Hematopoietic multipotent progenitor cell treated with erythropoietin and hydrocortisone succinate and interleukin-3 and kit ligand, for 15 days (in vitro differentiated cells): Measurements from ENCODE around the gene GRIN2C.

Experiments used
- DNase-seq: peaks from one replicate; pipeline ENCODE4 v3.0.0-alpha.2; 2015; ENCODE audit warnings: low spot score

The GRIN2C gene

DNA sequence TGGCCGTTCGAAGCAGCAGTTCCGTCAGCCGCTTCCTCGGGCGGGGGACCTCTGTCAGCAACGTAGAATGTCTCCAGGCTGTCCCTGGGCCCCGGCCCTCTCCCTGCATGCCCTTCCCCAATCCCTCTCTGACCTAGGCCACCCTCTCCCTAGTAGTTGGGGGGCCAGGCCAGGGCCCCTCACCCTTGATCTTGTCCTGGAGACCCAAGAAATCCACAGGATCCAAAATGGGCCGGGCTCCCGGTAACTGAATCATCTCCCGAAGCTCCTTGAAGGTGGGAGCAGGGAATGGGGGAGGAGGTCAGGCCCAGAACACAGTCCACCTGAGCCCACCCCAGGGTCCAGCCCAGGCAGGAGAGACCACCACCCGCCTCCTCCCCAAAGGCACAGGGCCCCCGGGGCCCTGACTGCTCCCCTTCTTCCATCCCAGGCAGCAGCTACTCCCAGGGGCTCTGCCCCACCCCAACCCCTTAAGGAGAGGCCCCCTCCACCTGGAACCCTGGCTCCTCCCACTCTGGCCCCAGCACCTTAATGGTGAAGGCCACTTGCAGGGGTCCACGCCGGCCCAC, 4.7 kb upstream of the GRIN2C start:
- DNase-seq = no peak

DNA sequence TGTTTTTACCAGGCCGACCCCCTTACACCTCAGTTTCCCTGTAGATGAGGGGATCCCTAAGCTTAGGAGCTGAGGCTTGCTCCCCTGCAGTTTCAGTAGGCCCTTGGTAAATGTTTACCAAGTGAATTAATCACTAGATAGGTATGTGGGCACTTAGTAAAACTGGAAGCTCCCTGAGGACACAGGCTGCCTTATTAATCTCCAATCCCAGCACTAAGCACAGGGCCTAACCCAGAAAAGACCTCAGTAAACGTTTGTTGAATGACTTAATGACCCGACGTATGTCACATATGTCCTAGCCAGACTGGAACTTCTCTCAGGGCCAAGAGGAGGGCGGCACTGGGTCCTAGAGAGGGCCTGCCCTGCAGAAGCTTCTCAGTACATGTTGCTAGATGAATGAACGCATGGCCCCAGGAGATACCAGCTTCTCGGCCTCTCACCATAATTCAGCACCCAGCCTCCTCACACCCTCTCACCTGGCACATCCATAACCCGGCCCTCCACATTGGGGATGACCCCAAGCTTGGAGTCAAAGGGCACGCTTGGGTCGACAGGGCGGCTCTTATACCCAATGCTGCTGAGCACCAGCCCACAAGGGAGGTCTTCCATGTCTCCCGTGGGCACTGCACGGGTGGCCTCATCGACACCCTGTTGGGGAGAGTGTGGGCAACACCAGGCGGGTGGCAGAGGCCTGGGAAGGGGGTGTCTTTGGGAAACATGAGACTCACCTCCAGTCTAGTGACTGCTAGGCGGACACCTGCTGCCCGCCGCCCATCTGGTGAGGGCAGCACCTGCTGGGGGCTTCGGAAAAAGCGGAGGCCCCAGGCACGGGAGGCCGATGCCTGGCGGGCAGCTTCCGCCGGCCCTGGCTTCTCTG, 4.0 kb upstream of the GRIN2C start:
- DNase-seq = no peak

DNA sequence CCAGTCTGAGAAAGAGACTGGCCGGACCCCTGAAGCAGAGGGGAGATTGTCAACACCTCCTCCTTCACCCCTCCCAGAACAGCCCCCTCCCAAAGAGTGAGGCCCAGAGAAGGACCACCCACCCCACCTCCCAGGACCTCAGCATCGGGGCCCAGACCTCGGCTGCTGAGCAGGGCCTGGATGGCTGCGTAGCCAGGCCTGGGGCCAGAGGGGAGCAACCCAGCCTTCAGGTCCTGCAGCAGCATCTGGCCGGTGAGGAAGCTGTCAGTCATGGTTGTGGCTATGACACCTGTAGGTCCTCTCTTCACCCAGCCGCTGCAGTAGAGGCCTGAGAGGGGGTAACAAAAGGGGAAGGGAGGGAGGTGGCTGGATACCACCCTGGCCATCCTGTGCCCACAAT, 3.2 kb upstream of the GRIN2C start:
- no peak for DNase-seq

DNA sequence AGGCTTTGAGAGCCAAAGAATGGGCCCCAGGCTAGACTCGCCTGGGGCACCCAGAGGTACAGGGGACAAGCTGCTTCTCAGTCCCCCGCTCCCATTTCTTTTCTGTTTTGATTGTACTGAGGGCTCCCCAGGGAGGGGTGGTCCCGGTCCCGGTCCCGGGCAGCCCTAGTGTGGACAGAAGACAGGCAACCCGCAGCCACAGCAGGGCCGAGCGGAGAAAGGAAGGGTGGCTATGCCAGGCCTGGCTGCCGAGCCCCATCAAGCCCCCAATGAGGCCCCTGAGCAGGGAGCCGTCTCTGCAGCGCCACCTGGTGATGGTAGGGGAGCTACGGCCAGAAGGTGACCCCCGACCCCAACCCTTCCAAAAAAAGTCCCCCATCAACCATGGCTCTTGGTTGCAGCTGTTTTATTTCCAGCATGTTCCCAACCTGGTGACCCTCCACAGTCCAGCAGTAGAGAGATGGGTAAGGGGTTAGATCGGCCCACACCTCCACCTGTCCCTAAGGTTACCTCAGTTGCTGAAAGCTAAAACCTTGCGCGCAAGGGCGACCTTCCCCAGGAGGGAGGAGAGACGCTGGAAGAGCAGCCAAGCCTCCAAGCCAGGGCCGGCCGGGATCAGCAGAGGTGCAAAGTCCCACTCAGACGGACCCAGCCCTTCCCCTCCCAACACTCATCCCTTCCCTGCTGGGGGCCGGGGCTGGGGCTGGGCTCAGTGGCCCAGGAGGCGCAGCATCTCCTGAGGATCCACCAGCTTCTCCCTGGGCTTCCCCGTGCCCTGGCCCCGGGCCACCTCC, 2.6 kb upstream of the GRIN2C start:
- peak; percentile 45 for DNase-seq

GRCh38 chr17:74861662-74862107, 2.0 kb upstream of the GRIN2C start:
- no peak for DNase-seq

DNA sequence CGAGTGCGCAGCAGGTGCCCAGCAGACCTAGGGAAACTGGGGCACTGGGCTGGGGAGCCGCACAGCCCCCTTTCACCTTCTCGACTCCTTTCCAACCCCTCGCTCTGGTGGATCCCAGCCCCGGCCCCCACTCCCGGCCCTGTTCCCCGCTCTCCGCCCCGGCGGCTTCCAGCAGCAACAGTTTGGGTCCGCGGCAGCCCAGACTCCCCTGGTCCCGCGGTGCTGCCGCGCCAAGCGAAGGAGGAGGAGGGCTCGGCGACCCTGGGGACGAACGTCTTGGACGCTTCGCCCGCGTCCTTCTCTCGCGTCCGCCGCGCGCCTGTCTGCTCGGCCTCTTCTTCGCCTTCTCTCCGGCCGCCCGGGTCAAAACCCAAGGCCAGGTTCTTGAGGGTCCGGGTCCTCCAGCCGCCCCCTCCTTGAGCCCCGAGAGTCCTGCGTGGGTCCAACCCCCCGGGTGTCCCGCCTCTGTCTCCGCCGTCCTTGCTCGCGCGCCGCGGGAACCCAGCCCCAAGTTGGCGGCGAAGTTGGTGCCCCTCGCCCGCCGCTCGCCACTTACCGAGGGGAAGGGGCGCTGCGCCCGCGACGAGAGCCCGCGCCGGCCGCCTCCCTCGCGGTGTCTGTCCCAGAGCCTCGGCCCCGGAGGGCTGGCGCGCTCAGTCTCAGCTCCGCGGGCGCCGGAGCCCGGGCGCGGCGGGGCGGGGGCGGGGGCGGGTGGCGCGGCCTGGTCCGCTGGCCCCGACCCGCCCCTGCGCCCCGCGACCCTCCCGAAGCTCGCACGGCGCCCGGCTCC, 1.4 kb upstream of the GRIN2C start:
- DNase-seq = no peak

DNA sequence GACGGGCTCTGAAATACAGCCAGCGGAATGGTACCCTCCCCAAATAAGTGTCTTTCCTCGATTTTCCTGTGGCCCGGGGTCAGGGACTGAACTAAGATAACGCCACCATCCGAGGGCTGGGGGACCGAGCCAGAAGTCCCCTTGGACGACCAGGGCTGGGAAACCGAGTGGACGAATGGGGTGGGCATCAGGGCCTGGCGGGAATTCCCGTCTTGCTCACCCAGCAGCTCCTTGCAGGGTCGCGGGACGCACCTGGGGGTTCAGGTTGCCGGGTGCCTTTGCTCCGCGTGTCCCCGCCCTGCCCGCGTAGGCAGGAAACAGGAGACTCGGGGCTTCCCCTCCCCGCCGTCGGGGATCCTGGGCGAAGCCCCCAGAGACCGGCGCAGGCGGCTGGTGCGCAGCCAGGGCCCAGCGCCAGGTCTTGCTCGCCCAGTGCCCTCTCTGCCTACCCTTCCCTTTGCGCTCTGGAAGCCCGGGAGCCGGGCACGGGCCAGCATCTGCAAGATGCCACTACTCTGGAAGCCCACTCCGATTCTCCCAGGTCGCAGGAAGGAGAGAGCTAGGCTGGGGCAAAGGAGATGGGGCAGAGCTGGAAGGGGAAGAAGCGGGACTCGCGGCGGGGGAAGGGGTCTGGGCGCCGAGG, 665 bp upstream of the GRIN2C start:
- DNase-seq = no peak

GRCh38 chr17:74858672-74859458, 820 bp downstream of the GRIN2C start:
- DNase-seq = no peak

DNA sequence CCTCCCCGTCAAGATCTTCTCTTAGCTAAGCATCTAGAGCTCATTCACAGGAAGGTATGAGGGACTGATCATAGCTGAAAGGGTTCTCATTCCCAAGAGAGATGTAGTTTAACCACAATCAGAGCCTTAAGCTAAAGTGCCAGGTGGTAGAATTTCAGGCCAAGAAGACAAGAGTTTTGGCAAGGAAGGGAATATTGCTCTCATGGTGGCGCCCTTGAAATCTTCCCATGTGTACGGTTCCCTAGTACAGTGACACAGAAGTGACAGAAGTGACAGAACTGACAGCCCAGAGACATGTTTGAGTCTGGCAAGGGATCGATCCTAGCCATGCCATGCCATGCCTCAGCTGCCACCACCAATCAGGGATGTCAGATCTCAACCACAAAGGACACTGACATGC, 2.5 kb downstream of the GRIN2C start:
- DNase-seq = no peak

GRCh38 chr17:74856112-74856511, 3.6 kb downstream of the GRIN2C start:
- no peak for DNase-seq

DNA sequence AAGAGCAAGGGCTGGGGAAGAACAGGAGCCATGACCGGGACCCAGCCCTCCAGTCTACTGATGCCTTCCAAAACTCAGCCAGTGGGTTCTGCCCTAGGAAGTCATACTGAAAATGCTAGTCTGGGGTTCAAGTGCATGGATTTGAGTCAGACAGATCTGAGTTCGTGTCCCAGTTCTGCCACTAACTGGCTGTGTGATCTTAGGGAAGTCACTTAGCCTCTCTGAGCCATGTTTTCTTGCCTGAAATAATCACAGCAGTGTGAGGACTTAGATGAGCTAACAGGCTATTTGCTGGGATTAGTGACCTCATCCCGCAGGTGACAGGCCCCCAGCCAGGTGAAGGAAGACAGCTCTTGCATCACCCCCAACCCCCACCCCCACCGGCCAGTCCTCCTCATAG, 4.4 kb downstream of the GRIN2C start:
- DNase-seq = no peak

GRCh38 chr17:74854792-74855191, 4.9 kb downstream of the GRIN2C start:
- DNase-seq = no peak

- DNase-seq = no peak
These were observed 6.0 kb downstream of the GRIN2C start for GRCh38 chr17:74853669-74854068.

GRCh38 chr17:74853048-74853397, 6.7 kb downstream of the GRIN2C start:
- DNase-seq = no peak

GRCh38 chr17:74852237-74853047, 7.2 kb downstream of the GRIN2C start:
- no peak for DNase-seq

- no peak for DNase-seq
These were observed 8.0 kb downstream of the GRIN2C start for GRCh38 chr17:74851612-74852236.

DNA sequence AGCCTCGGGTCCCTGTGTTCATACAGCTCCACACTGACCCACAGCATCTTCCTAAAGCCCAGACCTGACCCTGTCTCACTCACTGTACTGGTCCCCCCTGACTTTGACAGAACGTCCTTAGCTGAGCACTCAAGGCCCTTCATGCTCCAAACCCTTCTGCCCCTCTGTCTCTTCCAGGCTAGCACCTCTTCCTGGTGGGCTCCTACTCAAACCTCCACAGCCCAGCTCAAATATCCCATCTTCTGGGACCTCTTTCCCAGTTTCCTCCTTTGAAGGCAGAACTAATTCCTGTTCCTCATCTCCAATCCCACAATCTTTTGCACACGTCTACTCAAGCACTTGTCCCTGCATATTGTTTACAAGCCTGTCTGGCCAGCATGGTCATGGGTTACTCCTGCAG, 8.8 kb downstream of the GRIN2C start:
- DNase-seq = no peak

DNA sequence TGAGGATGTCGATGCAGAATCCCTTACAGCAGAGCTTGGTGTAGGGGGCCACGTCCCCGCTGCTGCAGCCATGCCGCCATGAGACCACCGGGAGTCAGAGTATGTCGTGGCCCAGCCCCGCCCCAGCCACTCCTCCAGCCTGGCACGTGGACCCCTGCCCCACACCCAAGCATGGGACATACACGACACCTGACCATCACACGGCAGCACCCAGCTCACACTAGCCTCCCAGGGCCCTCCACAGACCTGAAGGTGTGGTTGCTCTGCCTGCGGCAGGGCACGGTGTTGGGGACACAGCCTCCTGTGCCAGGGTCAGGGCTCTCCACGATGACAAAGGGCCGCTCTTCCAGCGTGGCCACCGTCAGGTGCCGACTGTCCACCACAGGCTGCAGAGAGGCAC, 9.4 kb downstream of the GRIN2C start:
- DNase-seq = no peak

DNA sequence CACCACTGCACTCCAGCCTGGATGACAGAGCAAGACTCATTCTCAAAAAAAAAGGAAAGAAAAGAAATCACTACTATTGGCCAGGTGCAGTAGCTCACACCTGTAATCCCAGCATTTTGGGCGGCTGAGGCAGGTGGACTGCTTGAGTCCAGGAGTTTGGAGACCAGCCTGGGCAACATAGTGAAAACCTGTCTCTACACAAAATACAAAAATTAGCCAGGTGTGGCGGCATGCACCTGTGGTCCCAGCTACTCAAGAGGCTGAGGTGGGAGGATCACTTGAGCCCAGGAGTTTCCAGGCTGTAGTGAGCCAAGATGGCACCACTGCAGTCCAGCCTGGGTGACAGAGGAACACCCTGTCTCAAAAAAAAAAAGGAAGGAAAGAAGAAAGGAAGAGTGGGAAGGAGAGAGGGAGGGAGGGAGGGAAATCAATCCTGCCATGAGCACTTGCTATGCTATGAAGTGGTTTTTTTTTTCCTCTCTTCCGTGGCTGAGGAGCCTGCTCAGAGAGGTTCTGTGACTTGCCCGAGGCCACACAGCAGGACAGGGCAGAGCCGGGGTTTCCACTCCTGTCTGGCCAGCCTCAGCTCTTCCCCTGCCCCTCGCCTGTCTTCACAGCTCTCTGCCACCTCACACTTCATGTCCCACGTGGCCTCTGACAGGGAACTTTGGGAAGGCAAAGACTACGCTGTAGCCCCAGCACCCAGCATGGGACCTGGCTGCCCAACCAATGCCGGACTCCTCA, 10.9 kb downstream of the GRIN2C start:
- no peak for DNase-seq
